HepG2 (cell line): ENCODE data around the gene RSPRY1. TPM values are rescaled to one million over a fixed set of nuclear protein-coding genes. Genes with fewer than 3 reads are reported as not detected.

Experiments
- AFF4 ChIP-seq: sonication (generic); formaldehyde crosslinking; IDR thresholded peaks from 2 replicates; pipeline ENCODE4 v1.4.0; 2020; ENCODE audit warnings: missing genetic modification reagents
- CSRNP2 ChIP-seq: sonication (generic); formaldehyde crosslinking; conservative IDR thresholded peaks from 2 replicates; pipeline ENCODE4 v1.8.0; 2022; ENCODE audit warnings: low read depth, missing genetic modification reagents
- HDAC2 ChIP-seq: sonication (generic); formaldehyde crosslinking; IDR thresholded peaks from 2 replicates; pipeline ENCODE4 v1.4.0; 2020; ENCODE audit warnings: missing genetic modification reagents
- KDM3A ChIP-seq: IDR thresholded peaks from 2 replicates; pipeline ENCODE4 v1.6.1; 2018; ENCODE audit warnings: low read depth, missing compliant biosample characterization
- MAX ChIP-seq: IDR thresholded peaks from 2 replicates; pipeline ENCODE4 v1.6.1; 2012; ENCODE audit warnings: inconsistent platforms
- POGZ ChIP-seq: sonication (generic); formaldehyde crosslinking; IDR thresholded peaks from 2 replicates; pipeline ENCODE4 v1.4.0; 2020; ENCODE audit warnings: mild to moderate bottlenecking, missing genetic modification reagents
- POLR2A ChIP-seq, 2 experiments: IDR thresholded peaks; 2 replicates each; pipeline ENCODE4 v1.6.1; 2011; ENCODE audit warnings: low read depth in 2 of 2, low read length in 2 of 2, mild to moderate bottlenecking in 1 of 2, moderate library complexity in 1 of 2; ENCODE audit not compliant: insufficient read depth in 1 of 2
- PRDM10 ChIP-seq: sonication (generic); formaldehyde crosslinking; IDR thresholded peaks from 2 replicates; pipeline ENCODE4 v1.4.0; 2020; ENCODE audit warnings: low read depth, missing genetic modification reagents
- SAP130 ChIP-seq: IDR thresholded peaks from 2 replicates; pipeline ENCODE4 v1.6.1; 2016; ENCODE audit warnings: low read depth
- TP53 ChIP-seq: sonication (generic); formaldehyde crosslinking; conservative IDR thresholded peaks from 2 replicates; pipeline ENCODE4 v1.4.0; 2020; ENCODE audit warnings: missing genetic modification reagents
- XRCC5 ChIP-seq: fragments of 200-400 bp; formaldehyde crosslinking; optimal IDR thresholded peaks from 2 replicates; pipeline ENCODE3; 2017; ENCODE audit warnings: mild to moderate bottlenecking, low read length
- ZBTB25 ChIP-seq: IDR thresholded peaks from 2 replicates; pipeline ENCODE4 v1.6.1; 2018; ENCODE audit warnings: missing genetic modification reagents
- ZMYM4 ChIP-seq: sonication (generic); formaldehyde crosslinking; IDR thresholded peaks from 2 replicates; pipeline ENCODE4 v1.8.1; 2023; ENCODE audit warnings: mild to moderate bottlenecking, missing genetic modification reagents
- ZNF224 ChIP-seq: sonication (generic); formaldehyde crosslinking; IDR thresholded peaks from 2 replicates; pipeline ENCODE4 v1.5.0; 2020; ENCODE audit warnings: mild to moderate bottlenecking, missing genetic modification reagents
- ZNF546 ChIP-seq: sonication (generic); formaldehyde crosslinking; conservative IDR thresholded peaks from 2 replicates; pipeline ENCODE4 v1.8.1; 2023; ENCODE audit warnings: mild to moderate bottlenecking, missing genetic modification reagents
- ZSCAN5A ChIP-seq: sonication (generic); formaldehyde crosslinking; IDR thresholded peaks from 2 replicates; pipeline ENCODE4 v1.8.0; 2022; ENCODE audit warnings: mild to moderate bottlenecking, missing genetic modification reagents, borderline replicate concordance
- polyA plus RNA-seq, 8 experiments: library from polyadenylated mRNA; depleted of rRNA in 3 of 8; stranded (reverse) in 7 of 8; unstranded in 1 of 8; fragments of >200 nt; fragmentation: Illumina TruSeq in 4 of 8; extraction: Trizol in 4 of 8; gene quantifications; 2 replicates each; pipeline versions ENCODE4 v1.2.1 to v1.2.3, GENCODE V29; 2011 to 2016; ENCODE audit warnings: low read depth in 4 of 8, missing spikeins in 1 of 8, mixed read lengths in 1 of 8; ENCODE audit not compliant: insufficient read depth in 1 of 8
- total RNA-seq, 5 experiments: library from RNA; depleted of rRNA; stranded (reverse); fragments of >200 nt; fragmentation: Illumina TruSeq; extraction: Trizol; gene quantifications; 2 replicates each; pipeline ENCODE4 v1.2.3, GENCODE V29; 2016; ENCODE audit warnings: low read depth in 1 of 5

Gene RSPRY1
- total and polyA plus RNA-seq, 2 of the 13 experiments (the other 11 are each of a cell fraction or from before 2014, with no cell fraction given): 53.4 to 61.0 TPM

- TF ChIP-seq ZNF546 (CRISPR knock-in tag) (peak; percentile 98), MAX (peak; percentile 98), POLR2A (IDR thresholded peaks at IDR 0.05; ENCODE audit: insufficient read depth in 1 of 2, low read depth in 2 of 2, low read length in 2 of 2) (peak; percentile 52 to 91; a peak in 3 of 4 replicates), XRCC5 (peak; percentile 67), AFF4 (CRISPR knock-in tag) (peak; percentile 71; the same call in 1 of the 2 replicates), ZBTB25 (CRISPR knock-in tag) (no peak), ZNF224 (peak; percentile 93), ZMYM4 (CRISPR knock-in tag) (peak; percentile 74), KDM3A (CRISPR knock-in tag) (no peak; the same call in 1 of the 2 replicates), HDAC2 (CRISPR knock-in tag) (peak; percentile 27), TP53 (CRISPR knock-in tag) (peak; percentile 67; the same call in 1 of the 2 replicates), CSRNP2 (CRISPR knock-in tag) (no peak; the same call in 1 of the 2 replicates), POGZ (CRISPR knock-in tag) (no peak), PRDM10 (CRISPR knock-in tag) (no peak; the same call in 1 of the 2 replicates), SAP130 (CRISPR knock-in tag) (peak; percentile 75), ZSCAN5A (CRISPR knock-in tag) (peak; percentile 95; the same call in 1 of the 2 replicates)
Observed at GRCh38 chr16:57284209-57284951, 98.3 kb downstream of the RSPRY1 start, which contains the start of gene PLLP (continued).
